H1 (cell line): ENCODE results near the gene SYNJ1. TPM values are rescaled to one million over a fixed set of nuclear protein-coding genes. Genes with fewer than 3 reads are reported as not detected.

ENCODE experiments used
- CTCF ChIA-PET: fragments of 300-600 bp; sonication (Branson Sonifier 250); formaldehyde crosslinking; loops from one replicate; lab custom pipeline; 2021; ENCODE audit not compliant: partially characterized antibody; lab: Charles Lee
- POLR2A ChIA-PET: fragments of 300-600 bp; sonication (Branson Sonifier 250); formaldehyde crosslinking; loops from one replicate; lab custom pipeline; 2021; ENCODE audit warnings: inconsistent platforms; ENCODE audit not compliant: partially characterized antibody; lab: Charles Lee
- DNase-seq, 2 experiments: peaks; one replicate each; pipeline versions ENCODE4 v3.0.0 to v3.0.0-alpha.2; 2010 to 2022; ENCODE audit warnings: low spot score in 2 of 2, low read depth in 1 of 2, mixed read lengths in 1 of 2
- FAIRE-seq: peaks from 2 replicates; lab custom pipeline; 2011; peaks lifted over from hg19 to GRCh38; lab: Jason Lieb, UNC
- H2AFZ ChIP-seq: 2 replicates; pipeline ENCODE4 v1.8.1; 2012; ENCODE audit warnings: low read length, inconsistent platforms
- H2AK5ac ChIP-seq: 2 replicates; pipeline ENCODE4 v1.6.1; 2013; ENCODE audit warnings: low read depth, low read length
- H2BK120ac ChIP-seq: replicated peaks from 2 replicates; pipeline ENCODE3; 2013; ENCODE audit warnings: low read depth, low read length, inconsistent platforms
- H2BK12ac ChIP-seq: 2 replicates; pipeline ENCODE4 v1.6.1; 2013; ENCODE audit warnings: low read depth, low read length
- H2BK15ac ChIP-seq: 2 replicates; pipeline ENCODE4 v1.6.1; 2013; ENCODE audit warnings: low read length
- H2BK20ac ChIP-seq: 2 replicates; pipeline ENCODE4 v1.6.1; 2013; ENCODE audit warnings: low read length
- H2BK5ac ChIP-seq: 2 replicates; pipeline ENCODE4 v1.6.1; 2013; ENCODE audit warnings: low read depth, low read length
- H3K14ac ChIP-seq: 2 replicates; pipeline ENCODE4 v1.6.1; 2013; ENCODE audit warnings: inconsistent platforms; ENCODE audit not compliant: insufficient read length
- H3K18ac ChIP-seq: 2 replicates; pipeline ENCODE4 v1.6.1; 2013; ENCODE audit warnings: low read length; ENCODE audit errors: extremely low read depth
- H3K23ac ChIP-seq: 2 replicates; pipeline ENCODE4 v1.6.1; 2013; ENCODE audit warnings: inconsistent platforms; ENCODE audit not compliant: insufficient read length
- H3K23me2 ChIP-seq: 2 replicates; pipeline ENCODE4 v1.6.1; 2013; ENCODE audit warnings: low read depth, low read length
- H3K27ac ChIP-seq: 2 replicates; pipeline ENCODE4 v1.6.1; 2011; ENCODE audit warnings: low read depth, low read length, inconsistent platforms
- H3K27me3 ChIP-seq, 4 experiments: replicated peaks in 1 of 4; 1 replicate in 1 of 4; 2 replicates in 3 of 4; pipeline versions ENCODE4 v1.6.1 to v1.8.1; 2011 to 2013; ENCODE audit warnings: low read length in 3 of 4, mild to moderate bottlenecking in 3 of 4, inconsistent platforms in 2 of 4, mixed read lengths in 2 of 4, moderate library complexity in 1 of 4; ENCODE audit not compliant: control insufficient read depth in 3 of 4, insufficient read depth in 3 of 4; ENCODE audit errors: extremely low read depth in 1 of 4
- H3K36me3 ChIP-seq, 4 experiments: 2 replicates each; pipeline versions ENCODE4 v1.6.1 to v1.8.1; 2011 to 2013; ENCODE audit warnings: mild to moderate bottlenecking in 4 of 4, low read length in 3 of 4, moderate library complexity in 2 of 4, control low read depth in 1 of 4, inconsistent platforms in 1 of 4; ENCODE audit not compliant: insufficient read depth in 4 of 4, control insufficient read depth in 2 of 4
- H3K4ac ChIP-seq: replicated peaks from 2 replicates; pipeline ENCODE3; 2013; ENCODE audit warnings: low read length, low read depth, mixed read lengths, inconsistent platforms; ENCODE audit not compliant: insufficient read length
- H3K4me1 ChIP-seq, 4 experiments: replicated peaks in 1 of 4; 1 replicate in 1 of 4; 2 replicates in 3 of 4; pipeline versions ENCODE4 v1.6.1 to v1.8.1; 2011 to 2013; ENCODE audit warnings: low read length in 3 of 4, inconsistent platforms in 2 of 4, mixed read lengths in 1 of 4; ENCODE audit not compliant: insufficient read depth in 4 of 4, control insufficient read depth in 3 of 4
- H3K4me2 ChIP-seq, 2 experiments: 2 replicates each; pipeline versions ENCODE4 v1.6.1 to v1.8.1; 2011 to 2013; ENCODE audit warnings: low read depth in 2 of 2, low read length in 2 of 2, control low read depth in 1 of 2, inconsistent platforms in 1 of 2, mild to moderate bottlenecking in 1 of 2; ENCODE audit not compliant: insufficient read depth in 1 of 2
- H3K4me3 ChIP-seq, 4 experiments: fragments of 200-600, 300-600 bp in 1 of 4; sonication (generic), shearing (Covaris generic), sonication (Bioruptor Twin) in 1 of 4; 2 replicates each; pipeline versions ENCODE4 v1.5.1 to v1.8.1; 2011 to 2016; ENCODE audit warnings: low read length in 4 of 4, low read depth in 3 of 4, control low read depth in 2 of 4, inconsistent platforms in 2 of 4, mild to moderate bottlenecking in 2 of 4, mixed read lengths in 1 of 4, moderate library complexity in 1 of 4; ENCODE audit not compliant: insufficient read depth in 2 of 4; ENCODE audit errors: extremely low read depth in 1 of 4
- H3K56ac ChIP-seq: replicated peaks from 2 replicates; pipeline ENCODE3; 2013; ENCODE audit warnings: low read depth, mild to moderate bottlenecking, mixed read lengths, low read length, inconsistent platforms; ENCODE audit not compliant: insufficient read length
- H3K79me1 ChIP-seq: 2 replicates; pipeline ENCODE4 v1.6.1; 2013; ENCODE audit warnings: low read depth, low read length, control low read depth
- H3K79me2 ChIP-seq, 2 experiments: 2 replicates each; pipeline versions ENCODE4 v1.6.1 to v1.8.1; 2012 to 2013; ENCODE audit warnings: low read length in 2 of 2, mild to moderate bottlenecking in 2 of 2, inconsistent platforms in 1 of 2; ENCODE audit not compliant: insufficient read depth in 2 of 2, control insufficient read depth in 1 of 2
- H3K9ac ChIP-seq, 4 experiments: replicated peaks in 1 of 4; 1 replicate in 1 of 4; 2 replicates in 3 of 4; pipeline versions ENCODE4 v1.6.1 to v1.8.1; 2011 to 2013; ENCODE audit warnings: low read depth in 3 of 4, low read length in 3 of 4, control low read depth in 2 of 4, mild to moderate bottlenecking in 2 of 4, moderate library complexity in 2 of 4, inconsistent platforms in 1 of 4; ENCODE audit errors: extremely low read depth in 1 of 4
- H3K9me3 ChIP-seq, 2 experiments: 2 replicates each; pipeline versions ENCODE4 v1.6.1 to v1.8.1; 2012 to 2013; ENCODE audit warnings: mild to moderate bottlenecking in 2 of 2, moderate library complexity in 2 of 2, control low read depth in 1 of 2, inconsistent platforms in 1 of 2, low read depth in 1 of 2, low read length in 1 of 2, mixed read lengths in 1 of 2; ENCODE audit not compliant: insufficient read depth in 2 of 2
- H4K20me1 ChIP-seq, 2 experiments: replicated peaks in 1 of 2; 2 replicates each; pipeline versions ENCODE3 to v1.8.1; 2011 to 2013; ENCODE audit warnings: inconsistent platforms in 2 of 2, low read length in 2 of 2, mild to moderate bottlenecking in 1 of 2; ENCODE audit not compliant: insufficient read depth in 2 of 2, control insufficient read depth in 1 of 2
- H4K5ac ChIP-seq: 2 replicates; pipeline ENCODE4 v1.6.1; 2013; ENCODE audit warnings: low read length, low read depth, mixed read lengths, inconsistent platforms; ENCODE audit not compliant: insufficient read length
- H4K8ac ChIP-seq: 2 replicates; pipeline ENCODE4 v1.8.0; 2013; ENCODE audit warnings: mild to moderate bottlenecking, moderate library complexity, low read length, inconsistent platforms; ENCODE audit not compliant: insufficient read depth; ENCODE audit errors: extremely low read depth
- H4K91ac ChIP-seq: replicated peaks from 2 replicates; pipeline ENCODE3; 2013; ENCODE audit warnings: low read length, mixed read lengths, inconsistent platforms; ENCODE audit not compliant: insufficient read length
- CBX8 ChIP-seq: fragments of 300-800, 300-1000 bp; sonication (generic); IDR thresholded peaks from 2 replicates; pipeline ENCODE4 v1.7.1; 2016; ENCODE audit warnings: low read depth, low read length, borderline replicate concordance
- GABPA ChIP-seq: IDR thresholded peaks from 2 replicates; pipeline ENCODE4 v1.6.1; 2011; ENCODE audit warnings: mild to moderate bottlenecking, low read length, moderate library complexity, borderline replicate concordance; ENCODE audit not compliant: insufficient read depth
- NANOG ChIP-seq: IDR thresholded peaks from 2 replicates; pipeline ENCODE4 v1.6.1; 2011; ENCODE audit warnings: low read length, low read depth, mild to moderate bottlenecking, inconsistent platforms; ENCODE audit not compliant: insufficient read depth, poor library complexity, severe bottlenecking
- RFX5 ChIP-seq: IDR thresholded peaks from 2 replicates; pipeline ENCODE4 v1.6.1; 2011; ENCODE audit warnings: low read depth, low read length, improper control_type of control experiment, borderline replicate concordance
- SRF ChIP-seq: IDR thresholded peaks from 2 replicates; pipeline ENCODE4 v1.6.1; 2011; ENCODE audit warnings: mild to moderate bottlenecking, low read depth, low read length, moderate library complexity
- TCF12 ChIP-seq: IDR thresholded peaks from 2 replicates; pipeline ENCODE4 v1.6.1; 2011; ENCODE audit warnings: low read depth, mild to moderate bottlenecking, low read length
- WGBS, 2 experiments: shearing (Covaris generic) in 1 of 2; methylation state at CpG; one replicate each; pipeline versions ENCODE4 v1.1.6 to v1.1.7; 2013 to 2015; ENCODE audit warnings: low lambda C conversion rate in 2 of 2, mixed read lengths in 2 of 2, inconsistent platforms in 1 of 2, low coverage in 1 of 2, missing lambda C conversion rate in 1 of 2; ENCODE audit not compliant: insufficient replicate concordance in 2 of 2, insufficient coverage in 1 of 2, insufficient read length in 1 of 2; ENCODE audit errors: extremely low coverage in 1 of 2, missing lambda C conversion rate in 1 of 2; 5-methylcytosine and 5-hydroxymethylcytosine counted together
- polyA plus RNA-seq, 7 experiments: library from polyadenylated mRNA; depleted of rRNA in 3 of 7; stranded (reverse) in 5 of 7; unstranded in 2 of 7; fragments of >200 nt in 5 of 7; fragments of 200-250 nt in 2 of 7; gene quantifications; 1 replicate in 5 of 7; 2 replicates in 1 of 7; 4 replicates in 1 of 7; pipeline versions ENCODE4 v1.2.1 to v1.2.3, GENCODE V29; 2011 to 2013; ENCODE audit warnings: missing spikeins in 2 of 7, mixed read lengths in 2 of 7
- total RNA-seq: library from RNA; stranded (reverse); fragmentation: NEBNext Ultra II Directional; extraction: Animal tissue kit (Norgen Biotek cat#: 25700); gene quantifications from 2 replicates; pipeline ENCODE4 v1.2.1, GENCODE V29; 2021

Gene SYNJ1
- total and polyA plus RNA-seq, 2 of the 8 experiments (the other 6 are each of a cell fraction or from before 2014, with no cell fraction given), result 1.3 to 4.3 TPM

- no peaks in the 10 kb centered on the region for H4K20me1 ChIP-seq
- H3K79me2 ChIP-seq, result no peaks in the 10 kb centered on the region
- ChIA-PET CTCF (interaction anchor here (0.6 to 10.0 kb wide), 7 partner anchors 9 to 176 kb away, joined by 3 to 112 read pairs (median 6); no protein-coding TSS in a partner anchor), POLR2A (interaction anchor here (1.0 to 1.2 kb wide), 2 partner anchors 11 to 20 kb away, joined by 3 read pairs; no protein-coding TSS in a partner anchor)
- H2BK120ac ChIP-seq, result no peak overlapping the region
- H2AK5ac ChIP-seq, result no peak overlapping the region
- H3K56ac ChIP-seq, result no peak overlapping the region
- H3K23ac ChIP-seq, result no peak overlapping the region
- H3K9ac ChIP-seq, result no peak overlapping the region
- FAIRE-seq, result no peak
- no peaks in the 10 kb centered on the region; a peak in 1 of 7 replicates for H3K27me3 ChIP-seq
- TF ChIP-seq RFX5 (no peak), GABPA (no peak), CBX8 (no peak), SRF (no peak), NANOG (no peak), TCF12 (no peak)
- no peak overlapping the region for H3K4me2 ChIP-seq
- DNase-seq, result no peak
- H3K27ac ChIP-seq, result no peak overlapping the region
- 86% methylated on average over 13 of the region's 13 CpGs; no CpG with 5 or more reads in 1 of the 2 experiments for WGBS, 2 experiments
- no peak overlapping the region for H3K4ac ChIP-seq
- no peak overlapping the region for H3K4me3 ChIP-seq
- H4K5ac ChIP-seq, result no peak overlapping the region
- H3K14ac ChIP-seq, result no peak overlapping the region
- H3K36me3 ChIP-seq, result no peaks in the 10 kb centered on the region
- H2AFZ ChIP-seq, result no peak overlapping the region
- H3K18ac ChIP-seq, result no peak overlapping the region
- H4K91ac ChIP-seq, result no peak overlapping the region
- H3K23me2 ChIP-seq, result no peaks in the 10 kb centered on the region
- H4K8ac ChIP-seq, result no peak overlapping the region
- H2BK12ac ChIP-seq, result no peak overlapping the region
- no peak overlapping the region for H2BK15ac ChIP-seq
- H3K4me1 ChIP-seq, result no peaks in the 10 kb centered on the region
- no peak overlapping the region for H2BK20ac ChIP-seq
- no peak overlapping the region for H2BK5ac ChIP-seq
- H3K9me3 ChIP-seq, result no peaks in the 10 kb centered on the region
- H3K79me1 ChIP-seq, result no peaks in the 10 kb centered on the region
Observed at GRCh38 chr21:32580949-32581348, 146.9 kb downstream of the SYNJ1 start.
